Peyer's patch (tissue), 4 donors: ENCODE data around the gene SOBP.

Source experiments
- POLR2A ChIP-seq, 2 donors: fragments of 450-650 bp; IDR thresholded peaks; one replicate each; pipeline ENCODE4 v1.5.1; 2017; ENCODE audit warnings: antibody characterized with exemption in 2 of 2, mild to moderate bottlenecking in 2 of 2, moderate library complexity in 2 of 2
- TF ChIP-seq, protein P1 (sequence below), 6 experiments: fragments of 450-650 bp in 4 of 6; fragments of 200-600 bp in 2 of 6; sonication (generic) in 1 of 6; IDR thresholded peaks; one replicate each; pipeline ENCODE4 v1.5.1; 2017 to 2019; ENCODE audit warnings: antibody characterized with exemption in 6 of 6, mild to moderate bottlenecking in 3 of 6, moderate library complexity in 1 of 6

DNA sequence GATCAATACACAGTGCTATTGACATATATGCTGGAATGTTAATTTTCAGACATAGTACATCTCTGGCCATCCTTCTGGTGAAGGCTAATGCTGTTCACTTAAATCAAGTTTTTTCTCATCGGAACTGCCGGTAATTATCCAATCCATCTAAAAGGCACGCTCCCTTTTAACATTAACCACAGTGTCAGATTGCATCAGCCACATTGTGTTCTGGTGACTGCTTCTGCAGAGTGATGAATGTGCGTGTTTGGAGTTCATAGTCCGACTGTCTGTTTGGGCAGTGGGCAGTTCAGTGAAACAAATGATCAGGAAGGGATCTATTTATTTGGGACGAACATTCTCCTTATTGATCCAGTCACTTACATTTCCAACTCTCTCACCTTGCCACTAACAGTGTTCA lies 49.5 kb downstream of the SOBP start:
- TF ChIP-seq, protein P1, sequence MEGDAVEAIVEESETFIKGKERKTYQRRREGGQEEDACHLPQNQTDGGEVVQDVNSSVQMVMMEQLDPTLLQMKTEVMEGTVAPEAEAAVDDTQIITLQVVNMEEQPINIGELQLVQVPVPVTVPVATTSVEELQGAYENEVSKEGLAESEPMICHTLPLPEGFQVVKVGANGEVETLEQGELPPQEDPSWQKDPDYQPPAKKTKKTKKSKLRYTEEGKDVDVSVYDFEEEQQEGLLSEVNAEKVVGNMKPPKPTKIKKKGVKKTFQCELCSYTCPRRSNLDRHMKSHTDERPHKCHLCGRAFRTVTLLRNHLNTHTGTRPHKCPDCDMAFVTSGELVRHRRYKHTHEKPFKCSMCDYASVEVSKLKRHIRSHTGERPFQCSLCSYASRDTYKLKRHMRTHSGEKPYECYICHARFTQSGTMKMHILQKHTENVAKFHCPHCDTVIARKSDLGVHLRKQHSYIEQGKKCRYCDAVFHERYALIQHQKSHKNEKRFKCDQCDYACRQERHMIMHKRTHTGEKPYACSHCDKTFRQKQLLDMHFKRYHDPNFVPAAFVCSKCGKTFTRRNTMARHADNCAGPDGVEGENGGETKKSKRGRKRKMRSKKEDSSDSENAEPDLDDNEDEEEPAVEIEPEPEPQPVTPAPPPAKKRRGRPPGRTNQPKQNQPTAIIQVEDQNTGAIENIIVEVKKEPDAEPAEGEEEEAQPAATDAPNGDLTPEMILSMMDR (IDR thresholded peaks at IDR 0.05) = no peak
- no peak for TF ChIP-seq POLR2A (IDR thresholded peaks at IDR 0.05)
